Keratinocyte (primary cell): ENCODE data around the gene ERBB4.

Source experiments
- CTCF ChIP-seq, 3 experiments: IDR thresholded peaks in 1 of 3; conservative IDR thresholded peaks in 1 of 3; optimal IDR thresholded peaks in 1 of 3; 2 replicates in 2 of 3; 3 replicates in 1 of 3; pipeline versions ENCODE3 to v1.5.1; 2011; ENCODE audit warnings: low read length in 3 of 3, mild to moderate bottlenecking in 3 of 3, moderate library complexity in 2 of 3, control low read depth in 1 of 3, inconsistent platforms in 1 of 3; ENCODE audit not compliant: insufficient read depth in 2 of 3; ENCODE audit errors: extremely low read depth in 1 of 3
- EZH2 ChIP-seq: IDR thresholded peaks from one replicate; pipeline ENCODE4 v1.6.1; 2012; ENCODE audit warnings: inconsistent platforms, mild to moderate bottlenecking, low read length, moderate library complexity

- no peak for TF ChIP-seq CTCF (optimal IDR thresholded peaks at IDR 0.05 in 1 of 3, IDR thresholded peaks at IDR 0.05 in 1 of 3, conservative IDR thresholded peaks at IDR 0.05 in 1 of 3; ENCODE audit: extremely low read depth in 1 of 3, insufficient read depth in 2 of 3, low read length in 3 of 3)
- TF ChIP-seq EZH2 = no peak
These were observed 84.5 kb downstream of the ERBB4 start for GRCh38 chr2:212454149-212454548.
